ENCODE results near the gene TMEM80.
"Not testable (repeated sequence)": the region's sequence is repeated elsewhere in the genome, so short reads cannot be mapped to it uniquely, and the experiment has no call there.

The TMEM80 gene

GRCh38 chr11:653837-654236 lies 41.8 kb upstream of the TMEM80 start:
- no peak for ATAC-seq
- TF ChIP-seq ZC3H10 (CRISPR knock-in tag; IDR thresholded peaks at IDR 0.05) (no peak), BACH2 (CRISPR knock-in tag; IDR thresholded peaks at IDR 0.05; ENCODE audit: borderline replicate concordance) (no peak), TOX (CRISPR knock-in tag; IDR thresholded peaks at IDR 0.05; ENCODE audit: borderline replicate concordance) (no peak), ARNTL (CRISPR knock-in tag; IDR thresholded peaks at IDR 0.05; ENCODE audit: borderline replicate concordance, low read depth) (no peak), ZNF70 (CRISPR knock-in tag; IDR thresholded peaks at IDR 0.05) (no peak), ZNF565 (CRISPR knock-in tag; conservative IDR thresholded peaks at IDR 0.05; ENCODE audit: low read depth) (no peak), PATZ1 (CRISPR knock-in tag; IDR thresholded peaks at IDR 0.05; ENCODE audit: borderline replicate concordance) (no peak), ZFP30 (CRISPR knock-in tag; IDR thresholded peaks at IDR 0.05) (no peak), ZFP3 (CRISPR knock-in tag; IDR thresholded peaks at IDR 0.05) (no peak), GLIS3 (CRISPR knock-in tag; IDR thresholded peaks at IDR 0.05) (no peak), ISL1 (CRISPR knock-in tag; IDR thresholded peaks at IDR 0.05) (no peak), SNAI2 (CRISPR knock-in tag; IDR thresholded peaks at IDR 0.05) (no peak), ESRRG (CRISPR knock-in tag; IDR thresholded peaks at IDR 0.05) (no peak), PPARA (CRISPR knock-in tag; IDR thresholded peaks at IDR 0.05; ENCODE audit: borderline replicate concordance) (no peak), CSDC2 (CRISPR knock-in tag; IDR thresholded peaks at IDR 0.05) (no peak), OSR1 (CRISPR knock-in tag; IDR thresholded peaks at IDR 0.05) (no peak), RARB (CRISPR knock-in tag; IDR thresholded peaks at IDR 0.05) (no peak)
- TF ChIP-seq, protein P1, sequence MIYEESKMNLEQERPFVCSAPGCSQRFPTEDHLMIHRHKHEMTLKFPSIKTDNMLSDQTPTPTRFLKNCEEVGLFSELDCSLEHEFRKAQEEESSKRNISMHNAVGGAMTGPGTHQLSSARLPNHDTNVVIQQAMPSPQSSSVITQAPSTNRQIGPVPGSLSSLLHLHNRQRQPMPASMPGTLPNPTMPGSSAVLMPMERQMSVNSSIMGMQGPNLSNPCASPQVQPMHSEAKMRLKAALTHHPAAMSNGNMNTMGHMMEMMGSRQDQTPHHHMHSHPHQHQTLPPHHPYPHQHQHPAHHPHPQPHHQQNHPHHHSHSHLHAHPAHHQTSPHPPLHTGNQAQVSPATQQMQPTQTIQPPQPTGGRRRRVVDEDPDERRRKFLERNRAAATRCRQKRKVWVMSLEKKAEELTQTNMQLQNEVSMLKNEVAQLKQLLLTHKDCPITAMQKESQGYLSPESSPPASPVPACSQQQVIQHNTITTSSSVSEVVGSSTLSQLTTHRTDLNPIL (CRISPR knock-in tag; IDR thresholded peaks at IDR 0.05; ENCODE audit: low read depth), result no peak
- TF ChIP-seq, protein P2, sequence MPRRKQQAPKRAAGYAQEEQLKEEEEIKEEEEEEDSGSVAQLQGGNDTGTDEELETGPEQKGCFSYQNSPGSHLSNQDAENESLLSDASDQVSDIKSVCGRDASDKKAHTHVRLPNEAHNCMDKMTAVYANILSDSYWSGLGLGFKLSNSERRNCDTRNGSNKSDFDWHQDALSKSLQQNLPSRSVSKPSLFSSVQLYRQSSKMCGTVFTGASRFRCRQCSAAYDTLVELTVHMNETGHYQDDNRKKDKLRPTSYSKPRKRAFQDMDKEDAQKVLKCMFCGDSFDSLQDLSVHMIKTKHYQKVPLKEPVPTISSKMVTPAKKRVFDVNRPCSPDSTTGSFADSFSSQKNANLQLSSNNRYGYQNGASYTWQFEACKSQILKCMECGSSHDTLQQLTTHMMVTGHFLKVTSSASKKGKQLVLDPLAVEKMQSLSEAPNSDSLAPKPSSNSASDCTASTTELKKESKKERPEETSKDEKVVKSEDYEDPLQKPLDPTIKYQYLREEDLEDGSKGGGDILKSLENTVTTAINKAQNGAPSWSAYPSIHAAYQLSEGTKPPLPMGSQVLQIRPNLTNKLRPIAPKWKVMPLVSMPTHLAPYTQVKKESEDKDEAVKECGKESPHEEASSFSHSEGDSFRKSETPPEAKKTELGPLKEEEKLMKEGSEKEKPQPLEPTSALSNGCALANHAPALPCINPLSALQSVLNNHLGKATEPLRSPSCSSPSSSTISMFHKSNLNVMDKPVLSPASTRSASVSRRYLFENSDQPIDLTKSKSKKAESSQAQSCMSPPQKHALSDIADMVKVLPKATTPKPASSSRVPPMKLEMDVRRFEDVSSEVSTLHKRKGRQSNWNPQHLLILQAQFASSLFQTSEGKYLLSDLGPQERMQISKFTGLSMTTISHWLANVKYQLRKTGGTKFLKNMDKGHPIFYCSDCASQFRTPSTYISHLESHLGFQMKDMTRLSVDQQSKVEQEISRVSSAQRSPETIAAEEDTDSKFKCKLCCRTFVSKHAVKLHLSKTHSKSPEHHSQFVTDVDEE (CRISPR knock-in tag; IDR thresholded peaks at IDR 0.05), result no peak

- not testable (repeated sequence) for ATAC-seq
These were observed 41.2 kb upstream of the TMEM80 start for GRCh38 chr11:654444-654843.

GRCh38 chr11:655036-655726 lies 40.4 kb upstream of the TMEM80 start:
- TF ChIP-seq POU6F1 (CRISPR knock-in tag; IDR thresholded peaks at IDR 0.05; ENCODE audit: borderline replicate concordance, low read depth), result no peak
- TF ChIP-seq PATZ1 (CRISPR knock-in tag; IDR thresholded peaks at IDR 0.05; ENCODE audit: borderline replicate concordance), result no peak
- TF ChIP-seq ZC3H10 (CRISPR knock-in tag; IDR thresholded peaks at IDR 0.05), result no peak
- no peak for TF ChIP-seq ARNTL (CRISPR knock-in tag; IDR thresholded peaks at IDR 0.05; ENCODE audit: borderline replicate concordance, low read depth)
- TF ChIP-seq RARB (CRISPR knock-in tag; IDR thresholded peaks at IDR 0.05), result no peak
- TF ChIP-seq CSDC2 (CRISPR knock-in tag; IDR thresholded peaks at IDR 0.05), result no peak
- no peak for TF ChIP-seq ZNF70 (CRISPR knock-in tag; IDR thresholded peaks at IDR 0.05)
- no peak for TF ChIP-seq ZFP3 (CRISPR knock-in tag; IDR thresholded peaks at IDR 0.05)
- TF ChIP-seq GLIS3 (CRISPR knock-in tag; IDR thresholded peaks at IDR 0.05), result no peak
- TF ChIP-seq PPARA (CRISPR knock-in tag; IDR thresholded peaks at IDR 0.05; ENCODE audit: borderline replicate concordance), result no peak
- no peak for TF ChIP-seq ZNF8 (CRISPR knock-in tag; IDR thresholded peaks at IDR 0.05)
- no peak for TF ChIP-seq TCF4 (CRISPR knock-in tag; IDR thresholded peaks at IDR 0.05; ENCODE audit: borderline replicate concordance)
- TF ChIP-seq, protein P2 (CRISPR knock-in tag; IDR thresholded peaks at IDR 0.05), result no peak
- no peak for TF ChIP-seq OSR1 (CRISPR knock-in tag; IDR thresholded peaks at IDR 0.05)
- TF ChIP-seq TOX (CRISPR knock-in tag; IDR thresholded peaks at IDR 0.05; ENCODE audit: borderline replicate concordance), result no peak
- no peak for ATAC-seq
